NCI-H1417 treated with DMSO at 0.1 percent for 48 hours (cell line): Measurements from ENCODE around the gene IFNA10.
"Not testable (repeated sequence)": the region's sequence is repeated elsewhere in the genome, so short reads cannot be mapped to it uniquely, and the experiment has no call there.

Experiments used
- DNase-seq: peaks from one replicate; lab custom pipeline; 2025; lab: John Stamatoyannopoulos, UW

IFNA10 gene

GRCh38 chr9:21207043-21207442 lies at the start of gene IFNA10:
Gene IFNA10, minus strand, starts transcription at chr9:21207143. Its CDS starts 46 bp downstream, at chr9:21207097.
- not testable (repeated sequence) for DNase-seq

- DNase-seq: no peak
Measured at GRCh38 chr9:21255538-21256212, 48.7 kb upstream of the IFNA10 start.

- no peak for DNase-seq
Measured at GRCh38 chr9:21252721-21253547, 46.0 kb upstream of the IFNA10 start.

- no peak for DNase-seq
Measured at GRCh38 chr9:21251638-21252037, 44.7 kb upstream of the IFNA10 start.

- DNase-seq: no peak
Measured at GRCh38 chr9:21251190-21251589, 44.2 kb upstream of the IFNA10 start.

GRCh38 chr9:21244836-21245235 lies 37.9 kb upstream of the IFNA10 start:
- no peak for DNase-seq

GRCh38 chr9:21239911-21240310 lies 33.0 kb upstream of the IFNA10 start, which contains the start of gene IFNA14:
Gene IFNA14, minus strand, starts transcription at chr9:21240005. Its CDS starts 70 bp downstream, at chr9:21239935.
- no peak for DNase-seq

GRCh38 chr9:21236360-21236714 lies 29.4 kb upstream of the IFNA10 start:
- not testable (repeated sequence) for DNase-seq

- not testable (repeated sequence) for DNase-seq
Measured at GRCh38 chr9:21235468-21236359, 28.8 kb upstream of the IFNA10 start.

GRCh38 chr9:21234153-21234687 lies 27.3 kb upstream of the IFNA10 start:
- no peak for DNase-seq

- DNase-seq: no peak
Measured at GRCh38 chr9:21233258-21233657, 26.3 kb upstream of the IFNA10 start.

- DNase-seq: no peak
Measured at GRCh38 chr9:21228122-21228521, 21.2 kb upstream of the IFNA10 start, which contains the start of gene IFNA17. Gene IFNA17, minus strand, starts transcription at chr9:21228222. Its CDS starts 49 bp downstream, at chr9:21228173.

- not testable (repeated sequence) for DNase-seq
Measured at GRCh38 chr9:21217211-21217610, 10.3 kb upstream of the IFNA10 start, which contains the start of gene IFNA16. Gene IFNA16, minus strand, starts transcription at chr9:21217311. Its CDS starts 6 bp downstream, at chr9:21217305.

- DNase-seq: not testable (repeated sequence)
Measured at GRCh38 chr9:21213411-21214326, 6.7 kb upstream of the IFNA10 start.

- DNase-seq: not testable (repeated sequence)
Measured at GRCh38 chr9:21212160-21212559, 5.2 kb upstream of the IFNA10 start.

- not testable (repeated sequence) for DNase-seq
Measured at GRCh38 chr9:21210782-21211181, 3.8 kb upstream of the IFNA10 start.

- no peak for DNase-seq
Measured at GRCh38 chr9:21210311-21210710, 3.4 kb upstream of the IFNA10 start.

GRCh38 chr9:21205204-21205603 lies 1.7 kb downstream of the IFNA10 start:
- DNase-seq: no peak

- not testable (repeated sequence) for DNase-seq
Measured at GRCh38 chr9:21202105-21202504, 4.8 kb downstream of the IFNA10 start, which contains the start of gene IFNA7. Gene IFNA7, minus strand, starts transcription at chr9:21202205. Its CDS starts 40 bp downstream, at chr9:21202165.
